ENCODE data around the gene PCNA. TPM values are rescaled to one million over a fixed set of nuclear protein-coding genes. Genes with fewer than 3 reads are reported as not detected.

Gene PCNA
- total RNA-seq, 1 experiment from 2014 or later = 273 TPM

- Histone ChIP-seq H3K4me1 (ENCODE audit: control insufficient read depth in 1 of 2, insufficient read depth in 2 of 2, low read length in 2 of 2) (peaks cover 22 to 53% of the 10 kb centered on the region in 2 experiments), H3K9me2 (ENCODE audit: insufficient read depth) (no peaks in the 10 kb centered on the region), H3K36me3 (ENCODE audit: control insufficient read depth in 1 of 2, insufficient read depth in 2 of 2, low read length in 2 of 2) (no peaks in the 10 kb centered on the region), H3K27me3 (ENCODE audit: insufficient read depth, low read length) (no peaks in the 10 kb centered on the region), H3K4me3 (replicated peaks in 1 of 2; ENCODE audit: low read depth in 1 of 2, low read length in 2 of 2) (no peak overlapping the region), H3K79me2 (ENCODE audit: insufficient read depth, low read length) (no peaks in the 10 kb centered on the region), H3K9me3 (ENCODE audit: control insufficient read depth in 1 of 2, insufficient read depth in 1 of 2, low read depth in 1 of 2, low read length in 2 of 2) (no peaks in the 10 kb centered on the region), H2AFZ (ENCODE audit: low read depth, low read length, poor library complexity, severe bottlenecking) (no peak overlapping the region), H4K20me1 (ENCODE audit: insufficient read depth) (no peaks in the 10 kb centered on the region), H3K4me2 (ENCODE audit: low read length) (peak overlapping the region; percentile 55), H3K27ac (ENCODE audit: low read depth, low read length) (peak overlapping the region; percentile 66), H3K9ac (ENCODE audit: low read length) (peak overlapping the region; percentile 48)
- ATAC-seq = peak; percentile 88
- ChIA-PET CTCF (interaction anchor here (2.0 kb wide), 1 partner anchor 9 kb away, joined by 7 read pairs; no protein-coding TSS in a partner anchor), POLR2A (interaction anchor here (1.4 to 2.0 kb wide), 2 partner anchors 54 to 61 kb away, joined by 3 to 4 read pairs; partner anchors contain the start of genes CDS2 and PCNA), RAD21 (ENCODE audit: low non-redundant PET in 1 of 2, low total read pairs in 2 of 2, uncharacterized antibody in 2 of 2, unreplicated experiment in 2 of 2) (no interaction called here)
- intact Hi-C loops (cut with micrococcal nuclease) = no loop called here
- no peak for TF ChIP-seq REST (IDR thresholded peaks at IDR 0.05; ENCODE audit: low read depth)
- no peak for TF ChIP-seq YY1 (IDR thresholded peaks at IDR 0.05; ENCODE audit: extremely low read depth, insufficient replicate concordance, low read depth, low read length)
- TF ChIP-seq SP1 (IDR thresholded peaks at IDR 0.05; ENCODE audit: low read depth) = peak; percentile 40; the same call in 1 of the 2 replicates
- TF ChIP-seq CEBPB (IDR thresholded peaks at IDR 0.05; ENCODE audit: low read depth) = no peak
- no peak for TF ChIP-seq ELF1 (IDR thresholded peaks at IDR 0.05; ENCODE audit: borderline replicate concordance, low read depth)
- peak; percentile 81 for TF ChIP-seq JUND (IDR thresholded peaks at IDR 0.05)
- TF ChIP-seq FOSL1 (IDR thresholded peaks at IDR 0.05; ENCODE audit: low read depth) = peak; percentile 74
- no peak for TF ChIP-seq ZNF274 (IDR thresholded peaks at IDR 0.05; ENCODE audit: low read depth, low read length)
- peak; percentile 98 for TF ChIP-seq MAX (IDR thresholded peaks at IDR 0.05)
- TF ChIP-seq POLR2AphosphoS5 (IDR thresholded peaks at IDR 0.05; ENCODE audit: low read depth, low read length) = peak; percentile 48; the same call in 1 of the 2 replicates
- peak; percentile 49 for TF ChIP-seq TCF7L2 (IDR thresholded peaks at IDR 0.05; ENCODE audit: borderline replicate concordance, extremely low read depth, insufficient read depth, insufficient read length)
- TF ChIP-seq CBX3 (IDR thresholded peaks at IDR 0.05; ENCODE audit: low read depth) = peak; percentile 88; the same call in 1 of the 2 replicates
- TF ChIP-seq POLR2A (IDR thresholded peaks at IDR 0.05; ENCODE audit: borderline replicate concordance, extremely low read depth, insufficient read depth, insufficient read length) = no peak
- peak; percentile 88 for DNase-seq (ENCODE audit: low read depth, low spot score)
- BruUV-seq (replicated peaks) = no TSS peak
Measured at GRCh38 chr20:5065879-5066383, 53.8 kb downstream of the PCNA start.
